ENCODE data around the gene KIAA0319L. TPM values are rescaled to one million over a fixed set of nuclear protein-coding genes. Genes with fewer than 3 reads are reported as not detected.
A peak's percentile ranks its signal among the peaks of the same experiment; 100 is the strongest.

The KIAA0319L gene
- total and polyA plus RNA-seq, 2 experiments from 2014 or later, result 27.2 to 75.1 TPM

GRCh38 chr1:35546614-35547013, 10.6 kb downstream of the KIAA0319L start (continued):
- no peak for TF ChIP-seq CTCF (conservative IDR thresholded peaks at IDR 0.05; ENCODE audit: low read depth in 2 of 2)
- no peak for TF ChIP-seq STAT1 (IDR thresholded peaks at IDR 0.05; ENCODE audit: unreplicated experiment)
- no peak for TF ChIP-seq REST (IDR thresholded peaks at IDR 0.05; ENCODE audit: unreplicated experiment)

GRCh38 chr1:35544976-35545375, 12.2 kb downstream of the KIAA0319L start:
- Histone ChIP-seq H3F3A (replicated peaks; ENCODE audit: low read depth) (0 out of 2 replicates have a peak, but pooled peaks cover 4% of the 10 kb centered on the region), H3K36me3 (ENCODE audit: insufficient read depth) (no peaks in the 10 kb centered on the region; the same call in 1 of the 2 replicates), H4K20me1 (replicated peaks; ENCODE audit: insufficient read depth) (peaks cover 17% of the 10 kb centered on the region), H3K4me2 (no peak overlapping the region), H3K4me1 (ENCODE audit: insufficient read depth) (peaks cover 9% of the 10 kb centered on the region; the same call in 1 of the 2 replicates), H3K4me3 (no peak overlapping the region), H3K27me3 (ENCODE audit: insufficient read depth) (no peaks in the 10 kb centered on the region), H3K27ac (ENCODE audit: low read depth) (no peak overlapping the region), H3K9me2 (ENCODE audit: insufficient read depth) (no peaks in the 10 kb centered on the region), H2AFZ (no peak overlapping the region), H3K79me2 (replicated peaks; ENCODE audit: insufficient read depth) (peaks cover 93% of the 10 kb centered on the region)
- peaks cover 20% of the 10 kb centered on the region for H3K4me1 Mint-ChIP-seq
- peak; percentile 86 for DNase-seq (ENCODE audit: low spot score)
- peak; percentile 99 for ATAC-seq
- peaks cover 49% of the 10 kb centered on the region for H3K36me3 Mint-ChIP-seq (ENCODE audit: low read depth)
- H3K9me3 Mint-ChIP-seq, result no peaks in the 10 kb centered on the region
- TF ChIP-seq ZNF331 (CRISPR knock-in tag; IDR thresholded peaks at IDR 0.05; ENCODE audit: low read depth) (no peak), CTCF (conservative IDR thresholded peaks at IDR 0.05; ENCODE audit: low read depth in 2 of 2) (peak; percentile 77 to 92), STAT1 (IDR thresholded peaks at IDR 0.05; ENCODE audit: unreplicated experiment) (no peak), ZNF114 (CRISPR knock-in tag; IDR thresholded peaks at IDR 0.05) (no peak), NANOG (IDR thresholded peaks at IDR 0.05; ENCODE audit: borderline replicate concordance) (no peak), EZH2 (IDR thresholded peaks at IDR 0.05; ENCODE audit: low read depth, unreplicated experiment) (no peak), JUNB (IDR thresholded peaks at IDR 0.05; ENCODE audit: unreplicated experiment) (no peak)
- H3K27ac Mint-ChIP-seq, result peak overlapping the region; percentile 50
- no peaks in the 10 kb centered on the region for H3K27me3 Mint-ChIP-seq (ENCODE audit: insufficient read depth, low read depth, poor library complexity)
- no peak overlapping the region for H3K4me3 Mint-ChIP-seq

Data from GM23338 (cell line).